Naive thymus-derived CD4-positive, alpha-beta T cell (primary cell): ENCODE data around the gene CHCHD6. TPM values are rescaled to one million over a fixed set of nuclear protein-coding genes. Genes with fewer than 3 reads are reported as not detected.

Experiments
- ATAC-seq: fragments of 150-1000 bp; cut with Tn5 transposase; 2 replicates; pipeline ENCODE4 v1.10.0; 2021; ENCODE audit warnings: mild to moderate bottlenecking, moderate library complexity
- CTCF ChIA-PET: fragments of 350-600 bp; sonication (Branson Sonifier 250); formaldehyde crosslinking; loops from one replicate; lab custom pipeline; 2021; ENCODE audit warnings: antibody characterized with exemption; lab: Charles Lee
- POLR2A ChIA-PET: fragments of 350-600 bp; sonication (Branson Sonifier 250); formaldehyde crosslinking; loops from one replicate; lab custom pipeline; 2021; ENCODE audit warnings: antibody characterized with exemption, inconsistent platforms; lab: Charles Lee
- DNase-seq, 9 donors: peaks; one replicate each; pipeline versions ENCODE4 v3.0.0 to v3.0.0-alpha.2; 2020 to 2022; ENCODE audit warnings: mixed read lengths in 1 of 9
- H3K27ac ChIP-seq: one replicate; pipeline ENCODE4 v1.7.0; 2013; ENCODE audit warnings: mild to moderate bottlenecking, low read depth, low read length, moderate library complexity
- H3K27me3 ChIP-seq, 2 donors: one replicate each; pipeline ENCODE4 v1.7.0; 2013; ENCODE audit warnings: low read length in 2 of 2, mild to moderate bottlenecking in 2 of 2, moderate library complexity in 2 of 2; ENCODE audit not compliant: control insufficient read depth in 2 of 2, insufficient read depth in 2 of 2
- H3K36me3 ChIP-seq, 3 experiments: 1 replicate in 2 of 3; 2 replicates in 1 of 3; pipeline ENCODE4 v1.7.0; 2013; ENCODE audit warnings: low read length in 3 of 3, mild to moderate bottlenecking in 3 of 3, moderate library complexity in 1 of 3; ENCODE audit not compliant: insufficient read depth in 3 of 3, control insufficient read depth in 2 of 3
- H3K4me1 ChIP-seq, 2 donors: one replicate each; pipeline ENCODE4 v1.7.0; 2013; ENCODE audit warnings: low read length in 2 of 2, mild to moderate bottlenecking in 2 of 2, moderate library complexity in 1 of 2; ENCODE audit not compliant: control insufficient read depth in 2 of 2, insufficient read depth in 2 of 2
- H3K4me3 ChIP-seq: 2 replicates; pipeline ENCODE4 v1.7.0; 2013; ENCODE audit warnings: mild to moderate bottlenecking, low read length
- H3K9me3 ChIP-seq, 3 experiments: 1 replicate in 2 of 3; 2 replicates in 1 of 3; pipeline ENCODE4 v1.7.0; 2013; ENCODE audit warnings: low read length in 3 of 3; ENCODE audit not compliant: control insufficient read depth in 2 of 3
- H3K27ac Mint-ChIP-seq, 9 donors: one replicate each; pipeline ENCODE4 v1.8.0; 2020 to 2022; ENCODE audit warnings: mixed read lengths in 9 of 9, mild to moderate bottlenecking in 8 of 9, moderate library complexity in 5 of 9, inconsistent platforms in 2 of 9
- H3K27me3 Mint-ChIP-seq, 5 donors: one replicate each; pipeline ENCODE4 v1.8.0; 2021 to 2022; ENCODE audit warnings: mixed read lengths in 5 of 5, mild to moderate bottlenecking in 1 of 5
- H3K36me3 Mint-ChIP-seq, 5 donors: one replicate each; pipeline ENCODE4 v1.8.0; 2020 to 2022; ENCODE audit warnings: mixed read lengths in 5 of 5, mild to moderate bottlenecking in 3 of 5, inconsistent platforms in 1 of 5
- H3K4me1 Mint-ChIP-seq, 7 donors: one replicate each; pipeline ENCODE4 v1.8.0; 2020 to 2022; ENCODE audit warnings: mixed read lengths in 7 of 7, mild to moderate bottlenecking in 3 of 7, inconsistent platforms in 1 of 7
- H3K4me3 Mint-ChIP-seq, 10 donors: one replicate each; pipeline ENCODE4 v1.8.0; 2020 to 2022; ENCODE audit warnings: mild to moderate bottlenecking in 10 of 10, mixed read lengths in 10 of 10, moderate library complexity in 6 of 10, inconsistent platforms in 2 of 10
- H3K9me3 Mint-ChIP-seq, 11 donors: one replicate each; pipeline ENCODE4 v1.8.0; 2020 to 2022; ENCODE audit warnings: mixed read lengths in 11 of 11, mild to moderate bottlenecking in 4 of 11, inconsistent platforms in 1 of 11, moderate library complexity in 1 of 11
- intact Hi-C, 2 donors: fragments of 100-400 bp; cut with micrococcal nuclease; formaldehyde crosslinking; loops; one replicate each; pipeline ENCODE4 v1.15.1; 2023
- polyA plus RNA-seq, 2 donors: library from polyadenylated mRNA; unstranded; fragments of 300-500 nt; fragmentation: Illumina TruSeq; gene quantifications; one replicate each; pipeline ENCODE4 v1.2.3, GENCODE V29; 2021
- total RNA-seq, 6 experiments: library from RNA in 5 of 6; stranded (reverse) in 5 of 6; gene quantifications; 1 replicate in 5 of 6; 2 replicates in 1 of 6; pipeline ENCODE4 v1.2.3 and lab custom pipeline; 2021 to 2026

CHCHD6 gene
- total and polyA plus RNA-seq, 7 experiments from 2014 or later = 5.4 to 15.1 (median 11.0) TPM

DNA sequence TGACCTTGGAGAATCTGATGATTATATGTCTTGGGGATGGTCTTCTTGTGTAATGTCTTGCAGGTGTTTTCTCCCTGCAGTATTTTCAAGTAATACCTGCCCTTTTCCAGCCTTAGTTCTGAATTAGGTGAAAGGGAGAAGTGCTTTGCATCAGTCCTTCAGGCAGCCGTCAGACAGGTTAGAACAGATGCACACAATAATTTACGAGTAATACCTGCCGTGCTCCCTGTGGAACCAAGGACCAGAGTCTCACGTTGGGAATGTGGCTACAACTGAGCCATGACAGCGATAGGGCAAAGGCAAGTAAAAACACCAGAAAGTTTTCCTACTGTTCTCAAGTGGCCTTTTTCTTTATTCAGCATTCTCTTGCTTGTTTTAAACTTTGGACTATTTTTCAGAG, 69.1 kb downstream of the CHCHD6 start:
- no peak overlapping the region for H3K4me3 Mint-ChIP-seq
- H3K4me1 Mint-ChIP-seq = peaks cover 0 to 6% (median 1%) of the 10 kb centered on the region in 7 donors
- no peaks in the 10 kb centered on the region for H3K36me3 ChIP-seq
- no peaks in the 10 kb centered on the region for H3K27me3 ChIP-seq
- H3K9me3 Mint-ChIP-seq = peaks cover 8 to 51% (median 30%) of the 10 kb centered on the region in 11 donors
- POLR2A ChIA-PET = no interaction called here
- no peaks in the 10 kb centered on the region for H3K4me1 ChIP-seq
- ATAC-seq = no peak
- H3K27ac ChIP-seq = no peak overlapping the region
- peaks cover 0 to 60% (median 44%) of the 10 kb centered on the region in 5 donors for H3K36me3 Mint-ChIP-seq
- peaks cover 0 to 8% (median 0%) of the 10 kb centered on the region in 3 experiments for H3K9me3 ChIP-seq
- H3K4me3 ChIP-seq = no peak overlapping the region
- DNase-seq = no peak
- intact Hi-C loops = no loop called here
- CTCF ChIA-PET = no interaction called here
- no peaks in the 10 kb centered on the region for H3K27me3 Mint-ChIP-seq
- H3K27ac Mint-ChIP-seq = no peak overlapping the region

DNA sequence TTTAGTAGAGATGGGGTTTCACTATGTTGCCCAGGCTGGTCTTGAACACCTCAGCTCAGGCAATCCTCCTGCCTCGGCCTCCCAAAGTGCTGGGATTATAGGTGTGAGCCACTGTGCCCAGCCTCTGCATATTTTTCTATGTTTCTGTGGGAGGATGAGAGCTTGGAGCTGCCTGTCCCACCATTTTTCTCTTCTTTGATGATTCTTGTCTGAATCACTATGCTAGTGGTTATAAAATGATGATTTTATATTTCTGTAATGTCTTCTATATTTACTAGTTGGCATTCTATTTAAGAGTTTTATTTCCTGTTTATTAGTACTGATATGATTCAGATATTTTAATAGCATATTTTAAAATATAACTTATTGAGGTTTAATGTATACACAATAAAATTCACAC, 69.7 kb downstream of the CHCHD6 start:
- H3K27ac Mint-ChIP-seq = no peak overlapping the region
- POLR2A ChIA-PET = no interaction called here

DNA sequence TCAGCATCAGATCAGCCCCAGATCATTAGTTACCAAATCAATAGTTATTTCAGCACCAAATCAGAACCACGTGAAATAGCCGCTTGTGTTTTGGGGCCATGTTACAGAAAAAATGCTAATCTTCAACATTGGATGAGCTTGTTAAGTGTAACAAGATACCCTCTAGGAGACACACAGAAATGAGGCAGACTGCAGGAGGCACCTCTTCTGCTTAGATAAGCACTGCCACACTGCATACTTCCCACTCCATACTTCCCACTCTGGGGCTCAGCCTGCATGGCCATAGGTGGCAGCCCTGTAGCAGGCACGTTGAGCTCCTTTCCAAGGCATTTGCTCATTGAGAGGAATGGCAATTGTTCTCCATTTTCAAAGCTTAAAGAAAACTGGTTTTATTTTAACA, 73.3 kb downstream of the CHCHD6 start:
- ChIA-PET CTCF (no interaction called here), POLR2A (no interaction called here)
- peaks cover 0 to 11% (median 0%) of the 10 kb centered on the region in 3 experiments for H3K36me3 ChIP-seq
- no peaks in the 10 kb centered on the region for H3K27me3 Mint-ChIP-seq
- no peaks in the 10 kb centered on the region for H3K4me1 ChIP-seq
- DNase-seq (no peak), ATAC-seq (no peak)
- peaks cover under 1 to 9% (median 4%) of the 10 kb centered on the region in 11 donors for H3K9me3 Mint-ChIP-seq
- H3K4me1 Mint-ChIP-seq = peaks cover 0 to 6% (median 3%) of the 10 kb centered on the region in 7 donors
- no peaks in the 10 kb centered on the region for H3K27me3 ChIP-seq
- no peak overlapping the region for H3K4me3 Mint-ChIP-seq
- H3K27ac Mint-ChIP-seq = no peak overlapping the region
- H3K9me3 ChIP-seq = no peaks in the 10 kb centered on the region
- no peak overlapping the region for H3K27ac ChIP-seq
- intact Hi-C loops = no loop called here
- H3K4me3 ChIP-seq = no peak overlapping the region
- H3K36me3 Mint-ChIP-seq = peaks cover 0 to 51% (median 24%) of the 10 kb centered on the region in 5 donors

More for the DNA sequence above, 69.7 kb downstream of the CHCHD6 start:
- Histone ChIP-seq H3K4me1 (no peaks in the 10 kb centered on the region), H3K27ac (no peak overlapping the region), H3K36me3 (no peaks in the 10 kb centered on the region), H3K4me3 (no peak overlapping the region), H3K9me3 (peaks cover 0 to 5% (median 0%) of the 10 kb centered on the region in 3 experiments), H3K27me3 (no peaks in the 10 kb centered on the region)
- DNase-seq (no peak), ATAC-seq (no peak)
- intact Hi-C loops = no loop called here
- Mint-ChIP-seq H3K27me3 (no peaks in the 10 kb centered on the region), H3K4me3 (no peak overlapping the region), H3K4me1 (peaks cover 0 to 6% (median 0%) of the 10 kb centered on the region in 7 donors), H3K36me3 (peaks cover 0 to 55% (median 38%) of the 10 kb centered on the region in 5 donors), H3K9me3 (peaks cover 6 to 44% (median 25%) of the 10 kb centered on the region in 11 donors)
- CTCF ChIA-PET = no interaction called here

DNA sequence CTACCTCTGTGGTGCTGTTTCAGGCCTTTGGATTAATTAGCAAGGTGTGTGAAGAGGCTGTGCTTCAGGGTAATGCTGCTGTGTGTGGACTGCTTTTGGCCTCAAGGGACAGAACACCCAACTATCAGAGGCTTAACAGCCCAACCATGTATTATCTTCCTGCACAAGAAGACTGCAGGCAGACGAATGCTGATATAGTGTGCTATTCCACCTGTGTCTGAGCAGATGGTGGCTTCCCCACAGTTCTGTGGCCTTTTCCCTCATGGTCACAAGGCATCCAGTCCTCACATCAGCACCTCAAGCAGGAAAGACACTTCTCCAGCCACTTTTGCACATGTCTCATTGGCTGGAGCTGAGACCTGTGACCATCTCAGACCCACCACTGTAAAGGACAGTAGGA, 76.6 kb downstream of the CHCHD6 start:
- ChIA-PET POLR2A (no interaction called here), CTCF (no interaction called here)
- H3K9me3 Mint-ChIP-seq = peaks cover 0 to 4% (median 1%) of the 10 kb centered on the region in 11 donors
- Histone ChIP-seq H3K4me1 (no peaks in the 10 kb centered on the region), H3K36me3 (peaks cover 0 to 11% (median 0%) of the 10 kb centered on the region in 3 experiments), H3K27ac (no peak overlapping the region), H3K9me3 (no peaks in the 10 kb centered on the region), H3K4me3 (no peak overlapping the region), H3K27me3 (no peaks in the 10 kb centered on the region)
- no peak overlapping the region for H3K27ac Mint-ChIP-seq
- H3K4me3 Mint-ChIP-seq = no peak overlapping the region
- H3K4me1 Mint-ChIP-seq = peaks cover 0 to 16% (median 11%) of the 10 kb centered on the region in 7 donors
- DNase-seq = no peak
- peaks cover 0 to 65% (median 41%) of the 10 kb centered on the region in 5 donors for H3K36me3 Mint-ChIP-seq
- intact Hi-C loops = no loop called here
- ATAC-seq = no peak
- no peaks in the 10 kb centered on the region for H3K27me3 Mint-ChIP-seq

DNA sequence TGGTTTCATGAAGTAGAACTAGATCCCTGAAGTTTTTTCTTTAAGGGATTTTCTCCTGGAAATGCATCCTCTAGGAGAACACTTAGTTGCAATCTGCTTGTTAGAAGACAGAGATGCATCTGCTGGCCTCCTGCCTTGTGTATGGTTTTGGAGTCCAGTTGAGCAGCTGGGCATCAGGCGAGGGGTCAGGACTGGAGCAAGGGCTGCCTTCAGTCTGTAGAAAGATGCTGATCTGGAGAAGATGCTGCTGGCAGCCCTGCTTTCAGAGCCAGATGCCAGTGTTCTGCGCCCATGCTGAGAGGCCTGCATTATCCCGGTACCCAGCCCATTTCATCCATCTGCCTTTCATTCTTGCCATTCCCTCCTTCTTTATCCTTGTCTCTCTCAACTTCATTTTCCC, 77.4 kb downstream of the CHCHD6 start:
- intact Hi-C loops = no loop called here
- CTCF ChIA-PET = no interaction called here
- peaks cover 0 to 61% (median 38%) of the 10 kb centered on the region in 5 donors for H3K36me3 Mint-ChIP-seq

DNA sequence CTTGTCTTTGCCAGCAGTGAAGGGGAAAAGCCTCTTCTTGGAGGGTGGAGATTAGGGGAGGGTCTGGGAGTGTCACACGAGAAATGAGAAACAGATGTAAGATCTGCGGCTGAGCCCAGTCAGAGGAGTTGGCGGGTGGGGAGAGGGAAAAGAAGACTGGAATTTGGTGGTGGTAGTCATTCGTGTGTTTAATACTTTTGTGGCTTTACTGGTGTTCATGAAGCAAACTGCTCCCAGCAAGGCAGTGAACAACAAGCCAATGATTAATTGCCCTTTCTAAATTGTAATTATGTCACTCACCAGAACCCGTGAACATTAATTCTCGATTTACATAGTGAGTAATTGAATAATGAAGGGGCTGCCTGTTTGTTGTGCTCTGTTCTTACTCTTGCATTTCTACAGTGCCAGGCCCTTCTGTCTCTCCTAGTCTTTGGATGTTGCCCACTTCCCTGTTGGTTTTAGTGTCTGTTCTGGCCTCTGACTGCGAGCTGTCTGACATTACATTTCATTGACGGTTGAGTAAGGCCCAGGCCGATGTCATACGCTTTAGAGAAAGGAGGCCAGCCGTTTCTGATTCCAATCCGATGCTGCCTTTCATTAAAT, 78.0 kb downstream of the CHCHD6 start:
- intact Hi-C loops = no loop called here
- Histone ChIP-seq H3K9me3 (no peaks in the 10 kb centered on the region), H3K4me3 (no peak overlapping the region), H3K4me1 (no peaks in the 10 kb centered on the region), H3K36me3 (peaks cover 0 to 11% (median 0%) of the 10 kb centered on the region in 3 experiments), H3K27me3 (no peaks in the 10 kb centered on the region), H3K27ac (no peak overlapping the region)
- ATAC-seq (no peak), DNase-seq (no peak)
- Mint-ChIP-seq H3K27me3 (no peaks in the 10 kb centered on the region), H3K36me3 (peaks cover 0 to 57% (median 37%) of the 10 kb centered on the region in 5 donors), H3K4me3 (no peak overlapping the region), H3K4me1 (peaks cover 0 to 16% (median 11%) of the 10 kb centered on the region in 7 donors), H3K9me3 (peaks cover 0 to 6% (median 3%) of the 10 kb centered on the region in 11 donors), H3K27ac (peak overlapping the region in 1 of 9 donors; percentile 28)
- ChIA-PET POLR2A (no interaction called here), CTCF (no interaction called here)

More for the DNA sequence above, 77.4 kb downstream of the CHCHD6 start:
- H3K4me1 Mint-ChIP-seq = peaks cover 0 to 16% (median 11%) of the 10 kb centered on the region in 7 donors
- H3K27ac ChIP-seq = no peak overlapping the region
- no peaks in the 10 kb centered on the region for H3K4me1 ChIP-seq
- no peaks in the 10 kb centered on the region for H3K27me3 Mint-ChIP-seq
- POLR2A ChIA-PET = no interaction called here
- no peak overlapping the region for H3K4me3 ChIP-seq
- DNase-seq = no peak
- H3K9me3 Mint-ChIP-seq = peaks cover 0 to 6% (median 3%) of the 10 kb centered on the region in 11 donors
- no peak for ATAC-seq
- H3K4me3 Mint-ChIP-seq = no peak overlapping the region
- peaks cover 0 to 11% (median 0%) of the 10 kb centered on the region in 3 experiments for H3K36me3 ChIP-seq
- H3K27ac Mint-ChIP-seq = peak overlapping the region in 1 of 9 donors; percentile 28
- no peaks in the 10 kb centered on the region for H3K27me3 ChIP-seq
- H3K9me3 ChIP-seq = no peaks in the 10 kb centered on the region

DNA sequence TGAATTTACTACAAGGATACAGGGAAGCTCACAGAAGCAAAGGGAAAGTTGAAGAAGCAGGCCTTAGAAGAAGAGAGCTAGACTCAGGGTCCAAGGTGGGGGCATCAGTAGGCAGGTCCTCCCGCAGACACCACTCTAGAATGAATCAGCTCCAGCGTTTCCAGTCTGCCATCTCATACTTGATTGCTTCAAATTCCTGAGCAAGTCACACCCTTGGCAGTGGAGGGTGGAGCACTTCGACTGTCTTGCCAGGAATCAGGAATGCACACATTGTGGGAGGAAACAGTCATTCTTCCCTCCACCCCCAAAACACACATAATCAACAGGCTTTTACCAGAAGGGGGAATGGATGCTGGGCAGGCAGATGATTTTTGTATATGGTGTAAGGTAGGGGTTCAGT, 78.5 kb downstream of the CHCHD6 start:
- H3K27ac Mint-ChIP-seq = no peak overlapping the region
- peaks cover 0 to 6% (median 3%) of the 10 kb centered on the region in 11 donors for H3K9me3 Mint-ChIP-seq
- H3K27me3 ChIP-seq = no peaks in the 10 kb centered on the region
- no peak overlapping the region for H3K4me3 Mint-ChIP-seq
- DNase-seq (no peak), ATAC-seq (no peak)
- H3K4me1 ChIP-seq = no peaks in the 10 kb centered on the region
- peaks cover 0 to 16% (median 9%) of the 10 kb centered on the region in 7 donors for H3K4me1 Mint-ChIP-seq
- H3K36me3 ChIP-seq = peaks cover 0 to 11% (median 0%) of the 10 kb centered on the region in 3 experiments
- no peaks in the 10 kb centered on the region for H3K27me3 Mint-ChIP-seq
- no peaks in the 10 kb centered on the region for H3K9me3 ChIP-seq
- intact Hi-C loops = no loop called here
- ChIA-PET POLR2A (no interaction called here), CTCF (no interaction called here)
- no peak overlapping the region for H3K27ac ChIP-seq
- no peak overlapping the region for H3K4me3 ChIP-seq
- peaks cover 0 to 53% (median 37%) of the 10 kb centered on the region in 5 donors for H3K36me3 Mint-ChIP-seq
